ENCODE measurements around the gene ABHD18.

- TF ChIP-seq POLR2A (IDR thresholded peaks at IDR 0.05) = no peak
- TF ChIP-seq, protein P1, sequence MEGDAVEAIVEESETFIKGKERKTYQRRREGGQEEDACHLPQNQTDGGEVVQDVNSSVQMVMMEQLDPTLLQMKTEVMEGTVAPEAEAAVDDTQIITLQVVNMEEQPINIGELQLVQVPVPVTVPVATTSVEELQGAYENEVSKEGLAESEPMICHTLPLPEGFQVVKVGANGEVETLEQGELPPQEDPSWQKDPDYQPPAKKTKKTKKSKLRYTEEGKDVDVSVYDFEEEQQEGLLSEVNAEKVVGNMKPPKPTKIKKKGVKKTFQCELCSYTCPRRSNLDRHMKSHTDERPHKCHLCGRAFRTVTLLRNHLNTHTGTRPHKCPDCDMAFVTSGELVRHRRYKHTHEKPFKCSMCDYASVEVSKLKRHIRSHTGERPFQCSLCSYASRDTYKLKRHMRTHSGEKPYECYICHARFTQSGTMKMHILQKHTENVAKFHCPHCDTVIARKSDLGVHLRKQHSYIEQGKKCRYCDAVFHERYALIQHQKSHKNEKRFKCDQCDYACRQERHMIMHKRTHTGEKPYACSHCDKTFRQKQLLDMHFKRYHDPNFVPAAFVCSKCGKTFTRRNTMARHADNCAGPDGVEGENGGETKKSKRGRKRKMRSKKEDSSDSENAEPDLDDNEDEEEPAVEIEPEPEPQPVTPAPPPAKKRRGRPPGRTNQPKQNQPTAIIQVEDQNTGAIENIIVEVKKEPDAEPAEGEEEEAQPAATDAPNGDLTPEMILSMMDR (IDR thresholded peaks at IDR 0.05) = no peak
- TF ChIP-seq POLR2AphosphoS5 (IDR thresholded peaks at IDR 0.05) = no peak
Observed at GRCh38 chr4:127965803-127966175, 583 bp downstream of the ABHD18 start.
